HG03039 (cell line): ENCODE measurements around the gene FPR1.

Experiments used
- ATAC-seq: cut with Tn5 transposase; IDR thresholded peaks from one replicate; pipeline ENCODE4 v1.9.1; 2021; ENCODE audit warnings: mild to moderate bottlenecking, moderate library complexity; ENCODE audit not compliant: unreplicated experiment

The FPR1 gene, protein sequence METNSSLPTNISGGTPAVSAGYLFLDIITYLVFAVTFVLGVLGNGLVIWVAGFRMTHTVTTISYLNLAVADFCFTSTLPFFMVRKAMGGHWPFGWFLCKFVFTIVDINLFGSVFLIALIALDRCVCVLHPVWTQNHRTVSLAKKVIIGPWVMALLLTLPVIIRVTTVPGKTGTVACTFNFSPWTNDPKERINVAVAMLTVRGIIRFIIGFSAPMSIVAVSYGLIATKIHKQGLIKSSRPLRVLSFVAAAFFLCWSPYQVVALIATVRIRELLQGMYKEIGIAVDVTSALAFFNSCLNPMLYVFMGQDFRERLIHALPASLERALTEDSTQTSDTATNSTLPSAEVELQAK

GRCh38 chr19:51751655-51752054, at the start of gene FPR1:
TSS of gene FPR1 (minus strand) at chr19:51751878. CDS start at chr19:51746994, 4,884 bp downstream.
- no peak for ATAC-seq

DNA sequence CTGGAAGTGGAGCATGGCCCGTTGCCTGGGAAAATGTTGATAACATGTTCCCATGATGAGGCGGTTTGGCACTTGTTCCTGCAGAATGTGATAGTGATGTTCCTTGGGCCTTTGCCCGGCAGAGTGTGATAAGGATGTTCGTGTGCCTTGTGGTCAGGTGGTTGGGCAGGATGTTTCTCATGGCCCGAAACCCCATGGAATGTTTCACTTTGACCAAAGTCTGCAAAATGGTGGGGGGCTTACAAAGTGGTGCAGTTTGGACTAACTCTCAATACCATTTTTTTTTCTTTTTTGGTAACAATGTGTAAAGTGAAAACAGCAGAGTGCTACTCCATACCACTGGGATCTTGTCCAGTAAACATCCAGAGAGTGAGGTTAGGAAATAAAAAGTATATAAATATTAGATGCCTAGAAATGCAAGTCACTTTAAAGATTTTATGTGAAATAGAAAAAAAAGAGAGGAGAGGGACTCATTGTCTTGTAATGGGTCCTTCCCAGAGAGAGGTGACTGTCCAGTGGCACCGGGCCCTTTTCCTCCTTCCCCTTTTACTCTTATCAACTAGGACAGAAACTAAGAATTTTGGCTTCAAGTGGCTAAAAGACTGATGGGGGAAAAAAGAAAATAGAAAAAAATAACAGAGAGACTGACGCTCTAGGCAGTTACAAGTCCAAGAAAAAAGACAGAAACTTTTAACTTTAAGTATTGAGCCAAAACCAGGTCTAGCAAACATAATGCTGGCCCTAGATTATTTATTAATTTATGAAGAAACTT, 49.0 kb upstream of the FPR1 start:
- ATAC-seq, result no peak

GRCh38 chr19:51799774-51800472, 48.2 kb upstream of the FPR1 start:
- no peak for ATAC-seq

DNA sequence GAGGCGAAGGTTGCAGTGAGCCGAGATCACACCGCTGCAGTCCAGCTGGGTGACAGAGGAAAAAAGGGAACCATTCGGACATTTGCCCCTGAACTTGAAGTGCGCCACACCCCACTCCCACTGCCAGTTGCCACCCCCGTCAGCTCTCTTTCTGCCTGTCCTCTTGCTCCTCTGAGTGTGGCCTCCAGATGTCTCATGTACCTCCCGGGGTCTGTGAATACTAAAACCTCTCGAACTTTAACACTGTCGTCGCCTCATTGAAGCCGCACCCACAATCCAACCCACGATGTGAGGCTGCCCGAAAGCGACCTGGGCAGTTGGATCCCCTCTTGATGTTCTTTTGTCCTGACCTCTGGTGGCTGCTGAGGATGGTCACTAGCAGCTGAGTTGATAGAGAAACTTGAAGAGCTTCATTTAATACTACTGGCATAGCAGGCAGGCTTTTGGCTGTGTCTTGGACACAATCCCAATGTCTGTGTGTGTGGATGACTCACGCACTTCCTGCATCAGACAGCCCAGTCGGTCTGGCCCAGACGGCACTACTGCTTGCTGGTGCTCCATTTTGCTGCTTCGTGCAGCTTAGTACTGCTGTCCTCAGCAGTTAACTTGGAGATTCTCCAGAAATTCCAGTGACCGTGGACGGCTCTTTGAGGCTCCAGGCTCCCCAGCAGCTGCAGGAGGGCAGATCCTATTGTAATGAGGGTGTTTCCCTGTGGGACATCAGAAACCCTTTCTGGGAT, 47.5 kb upstream of the FPR1 start:
- ATAC-seq, result no peak

GRCh38 chr19:51798062-51798461, 46.4 kb upstream of the FPR1 start:
- no peak for ATAC-seq

GRCh38 chr19:51797480-51797879, 45.8 kb upstream of the FPR1 start:
- no peak for ATAC-seq

- ATAC-seq, result no peak
Measured at GRCh38 chr19:51796195-51796679, 44.6 kb upstream of the FPR1 start.

GRCh38 chr19:51794885-51795490, 43.3 kb upstream of the FPR1 start, which contains the start of gene FPR3:
TSS of gene FPR3 (plus strand) at chr19:51795157. CDS start at chr19:51823749, 28,592 bp downstream.
- no peak for ATAC-seq

DNA sequence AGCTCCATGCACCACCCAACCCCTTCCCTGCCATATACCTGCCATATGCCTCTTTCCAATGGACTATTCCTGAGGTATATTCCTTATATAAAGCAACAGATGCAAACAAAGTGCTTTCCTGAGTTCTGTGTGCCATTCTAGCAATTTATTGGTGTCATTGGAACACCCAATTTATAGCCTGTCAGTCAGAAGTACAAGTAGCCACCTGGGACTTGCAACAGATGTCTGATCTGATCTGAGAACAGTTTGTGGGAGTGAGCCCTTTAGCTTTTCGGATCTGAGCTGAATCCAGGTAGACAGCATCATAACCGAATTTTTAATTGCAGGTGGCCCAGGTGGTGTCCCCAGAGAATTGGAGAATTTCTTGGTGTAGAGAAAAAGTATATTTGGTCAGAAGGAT, 42.3 kb upstream of the FPR1 start:
- no peak for ATAC-seq

GRCh38 chr19:51792932-51793331, 41.3 kb upstream of the FPR1 start:
- no peak for ATAC-seq

DNA sequence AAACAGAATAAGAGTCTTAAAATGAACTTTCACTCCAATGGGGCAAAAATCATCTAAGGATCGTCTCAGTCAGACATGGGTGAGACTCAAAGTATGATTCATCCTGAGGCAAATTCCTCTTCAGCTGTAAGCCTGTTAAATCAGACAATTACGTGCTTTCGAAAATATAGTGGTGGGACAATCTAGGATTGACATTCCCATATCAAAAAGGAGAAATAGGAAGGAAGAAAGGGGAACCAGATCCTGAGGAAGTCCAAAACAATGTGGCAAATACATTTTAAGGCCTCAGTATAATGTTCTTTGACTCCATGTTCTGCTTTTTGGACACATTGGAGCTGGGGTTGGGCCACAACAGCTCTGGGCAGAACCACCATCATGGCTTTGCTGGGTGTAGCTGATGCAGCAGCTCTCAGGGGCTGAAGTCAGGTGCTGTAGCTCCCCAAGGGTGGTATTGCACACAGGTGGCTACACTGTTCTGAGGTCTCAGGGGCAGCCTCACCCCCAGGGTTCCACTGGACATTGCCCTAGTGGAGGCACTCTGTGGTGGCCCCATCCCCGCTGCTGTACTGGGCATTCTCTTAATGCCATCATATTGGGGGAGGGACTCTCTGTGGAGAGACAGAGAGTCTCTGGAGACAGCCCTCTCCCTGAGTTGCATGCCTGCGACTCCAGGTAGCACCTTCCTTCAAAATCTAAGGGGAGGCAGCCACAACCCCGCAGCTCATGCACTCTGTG, 37.5 kb upstream of the FPR1 start:
- ATAC-seq, result no peak

- ATAC-seq, result no peak
Measured at GRCh38 chr19:51788029-51788428, 36.4 kb upstream of the FPR1 start.

DNA sequence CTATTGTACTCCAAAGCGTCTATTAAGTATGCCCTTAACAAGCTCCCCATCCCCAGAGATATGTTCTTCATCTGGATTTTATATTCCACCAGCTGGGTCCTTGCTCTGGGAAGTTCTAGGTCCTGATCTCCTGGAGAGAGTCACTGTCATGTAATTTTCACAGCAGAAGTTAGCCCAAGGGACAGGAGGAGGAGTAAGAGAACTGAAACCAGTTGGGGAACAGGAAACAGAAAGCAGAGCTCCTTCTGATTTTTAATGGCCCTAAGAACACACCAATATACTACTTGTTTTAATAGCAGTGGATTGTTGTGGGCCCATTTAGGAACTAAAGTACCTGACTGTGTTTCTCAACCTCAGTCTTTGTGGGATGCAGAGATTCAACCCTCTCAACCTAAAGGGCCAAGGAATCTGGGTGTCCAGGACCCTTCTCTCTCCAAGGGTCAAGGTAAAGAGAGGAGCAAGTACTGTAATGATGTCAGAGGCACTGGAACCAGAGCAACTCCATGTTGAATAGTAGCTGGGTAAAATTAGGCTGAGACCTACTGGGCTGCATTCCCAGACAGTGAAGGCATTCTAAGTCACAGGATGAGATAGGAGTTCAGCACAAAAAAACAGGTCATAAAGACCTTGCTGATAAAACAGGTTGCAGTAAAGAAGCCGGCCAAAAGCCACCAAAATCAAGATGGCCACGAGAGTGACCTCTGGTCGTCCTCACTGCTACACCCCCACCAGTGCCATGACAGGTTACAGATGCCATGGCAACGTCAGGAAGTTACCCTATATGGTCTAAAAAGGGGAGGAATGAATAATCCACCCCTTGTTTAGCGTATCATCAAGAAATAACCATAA, 35.2 kb upstream of the FPR1 start:
- ATAC-seq, result no peak

DNA sequence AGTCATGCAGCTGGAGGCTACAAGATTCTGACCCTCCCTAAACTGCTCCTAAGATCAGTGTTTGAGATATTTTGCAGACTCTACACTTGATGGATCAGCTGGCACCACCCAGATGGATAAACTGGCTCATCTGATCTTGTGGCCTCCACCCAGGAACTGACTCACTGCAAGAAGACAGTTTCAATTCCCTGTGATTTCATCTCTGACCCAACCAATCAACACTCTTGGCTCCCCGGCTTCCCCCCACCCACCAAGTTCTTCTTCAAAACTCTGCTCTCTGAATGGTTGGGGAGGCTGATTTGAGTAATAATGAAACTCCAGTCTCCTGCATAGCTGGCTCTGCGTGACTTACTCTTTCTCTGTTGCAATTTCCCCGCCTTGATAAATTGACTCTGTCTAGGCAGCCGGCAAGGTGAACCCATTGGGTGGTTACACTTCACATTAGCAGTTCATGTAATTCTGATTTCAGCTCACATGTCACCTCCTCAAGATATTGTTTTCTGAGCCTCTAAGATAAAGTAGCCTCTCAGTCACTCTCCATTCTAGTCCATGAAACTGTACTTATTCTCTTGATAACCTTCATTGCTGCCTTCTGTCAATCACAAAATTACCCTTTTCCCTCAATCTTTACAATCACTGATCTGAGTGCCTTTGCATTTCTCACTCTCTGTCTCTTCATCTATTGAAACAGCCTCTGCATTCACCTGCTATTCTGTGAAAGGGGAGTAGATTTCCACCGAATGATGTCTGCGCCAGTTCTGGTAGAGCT, 33.4 kb upstream of the FPR1 start:
- no peak for ATAC-seq

- no peak for ATAC-seq
Measured at GRCh38 chr19:51784109-51784785, 32.6 kb upstream of the FPR1 start.

- ATAC-seq, result no peak
Measured at GRCh38 chr19:51783372-51783771, 31.7 kb upstream of the FPR1 start.

DNA sequence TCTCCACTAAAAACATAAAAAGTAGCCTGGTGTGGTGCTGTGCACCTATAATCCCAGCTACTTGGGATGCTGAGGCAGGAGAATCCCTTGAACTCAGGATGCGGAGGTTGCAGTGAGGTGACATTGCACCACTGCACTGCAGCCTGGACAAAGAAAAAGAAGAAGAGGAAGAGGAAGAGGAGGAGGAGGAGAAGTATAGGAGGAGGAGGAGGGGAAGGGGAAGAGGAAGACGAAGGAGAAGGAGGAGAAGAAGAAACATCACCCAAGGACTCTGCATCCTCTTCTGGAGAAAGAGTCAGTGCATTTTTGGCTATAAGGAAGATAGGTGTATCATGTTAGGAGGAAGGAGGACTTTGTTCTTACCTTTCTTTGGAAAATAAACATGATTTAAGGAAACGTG, 30.3 kb upstream of the FPR1 start:
- no peak for ATAC-seq
